Stimulated activated CD4-positive, alpha-beta T cell treated with anti-CD3 and anti-CD28 coated beads, Interleukin-4, amount 100 ng/mL, for 24 hours (primary cell): ENCODE results near the gene CHMP4A.

Source experiments
- DNase-seq: peaks from one replicate; pipeline ENCODE4 v3.0.0-alpha.2; 2020

CHMP4A gene

GRCh38 chr14:24194186-24194872 is 19.0 kb downstream of the CHMP4A start:
- DNase-seq = no peak

DNA sequence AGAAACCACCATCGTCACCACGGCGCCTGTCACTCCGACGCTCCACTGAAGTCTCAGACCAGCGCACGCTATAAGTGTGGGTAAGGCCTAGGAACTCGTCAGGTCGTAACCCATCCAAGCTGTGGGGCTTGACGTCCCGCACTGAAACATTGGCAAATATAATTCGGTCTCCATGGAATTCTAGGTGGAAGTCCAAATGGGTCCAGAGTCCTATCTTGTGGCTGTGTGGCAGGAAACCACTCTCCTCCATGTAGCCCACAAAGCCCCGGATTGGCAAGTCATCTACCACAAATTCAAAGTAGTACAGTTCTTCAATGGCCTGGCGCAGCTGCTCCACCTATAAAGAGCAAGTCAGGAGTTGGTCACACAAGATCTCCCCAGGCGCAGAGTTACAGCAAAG is 20.4 kb downstream of the CHMP4A start:
- no peak for DNase-seq

- no peak for DNase-seq
These were observed 22.9 kb downstream of the CHMP4A start for GRCh38 chr14:24190416-24190815.

DNA sequence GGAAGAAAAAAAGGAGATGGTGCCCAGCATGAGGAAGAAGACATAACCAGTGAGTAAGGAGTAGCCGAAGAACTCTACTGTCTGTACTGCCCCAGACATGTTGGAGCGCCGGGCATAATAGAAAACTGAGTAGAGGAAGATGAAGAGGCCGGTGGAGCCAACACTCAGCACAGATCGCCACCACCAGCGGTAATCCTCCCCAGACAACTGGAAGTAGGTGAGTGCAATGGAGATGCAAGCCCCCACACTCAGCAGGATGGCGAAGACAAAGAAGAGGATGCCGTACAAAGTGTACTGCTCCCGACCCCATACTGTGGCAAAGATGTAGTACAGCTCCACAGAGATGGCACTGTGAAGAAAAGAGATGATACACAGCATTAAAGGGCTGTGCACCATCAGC is 23.8 kb downstream of the CHMP4A start:
- DNase-seq = no peak

DNA sequence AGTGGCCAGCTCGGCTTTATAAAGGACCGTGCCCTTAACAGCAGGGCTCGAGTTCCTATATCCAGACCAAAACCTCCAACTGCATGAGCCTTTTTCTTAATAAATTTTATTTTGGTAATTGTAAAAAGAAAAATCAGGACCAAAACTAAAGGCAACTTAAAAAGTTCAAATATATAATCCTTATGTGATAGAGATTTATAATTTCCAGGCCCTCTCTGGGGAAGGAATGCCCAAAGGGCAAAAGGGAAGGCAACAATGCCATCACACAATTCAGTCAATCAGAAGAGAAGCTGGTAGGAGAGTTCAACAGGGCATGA is 24.3 kb downstream of the CHMP4A start:
- no peak for DNase-seq

- peak; percentile 97 for DNase-seq
These were observed 24.8 kb downstream of the CHMP4A start, which contains the start of gene IPO4 for GRCh38 chr14:24188251-24189058. Gene IPO4 (minus strand): TSS chr14:24188816. CDS start chr14:24188787, 29 bp downstream.

DNA sequence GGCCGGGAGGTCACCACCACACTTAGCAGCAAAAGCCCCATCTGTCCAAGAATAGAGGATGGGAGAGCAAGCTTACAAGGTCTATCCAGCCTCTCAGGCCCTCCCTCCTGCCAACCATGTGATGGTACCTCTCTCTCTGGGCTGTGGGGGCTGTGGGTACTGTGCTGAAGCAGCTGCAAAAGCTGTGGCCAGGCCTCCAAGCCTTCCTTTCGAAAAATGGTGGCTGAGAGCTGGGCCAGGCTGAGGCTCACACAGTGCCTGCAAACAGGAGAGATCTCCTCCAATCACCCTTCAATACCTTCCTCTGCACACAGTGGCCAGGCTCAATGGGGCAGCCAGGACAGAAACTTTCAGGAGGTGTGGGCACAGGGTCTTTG is 25.8 kb downstream of the CHMP4A start:
- DNase-seq = no peak

- DNase-seq = no peak
These were observed 26.3 kb downstream of the CHMP4A start for GRCh38 chr14:24186831-24187538.

DNA sequence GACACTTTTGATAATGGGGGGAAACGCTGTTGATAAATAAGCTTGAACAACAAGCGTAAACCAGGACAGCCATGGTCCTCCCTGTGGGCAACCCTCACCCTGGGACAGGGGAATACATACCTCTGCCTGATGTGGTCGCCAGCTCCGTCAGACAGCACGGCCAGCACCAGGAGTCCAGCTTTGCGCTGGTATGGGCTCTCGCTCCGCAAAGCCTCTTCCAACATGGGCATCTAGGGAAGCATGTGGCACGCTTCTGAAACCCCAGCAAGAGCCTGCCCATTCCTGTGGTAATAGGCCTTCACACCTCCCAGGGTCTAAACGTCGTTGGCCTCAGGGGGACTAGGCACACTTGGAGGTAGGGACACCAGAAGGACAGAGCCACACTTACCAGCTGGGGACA is 27.5 kb downstream of the CHMP4A start:
- DNase-seq = no peak

GRCh38 chr14:24185026-24185425 is 28.3 kb downstream of the CHMP4A start:
- DNase-seq = no peak

DNA sequence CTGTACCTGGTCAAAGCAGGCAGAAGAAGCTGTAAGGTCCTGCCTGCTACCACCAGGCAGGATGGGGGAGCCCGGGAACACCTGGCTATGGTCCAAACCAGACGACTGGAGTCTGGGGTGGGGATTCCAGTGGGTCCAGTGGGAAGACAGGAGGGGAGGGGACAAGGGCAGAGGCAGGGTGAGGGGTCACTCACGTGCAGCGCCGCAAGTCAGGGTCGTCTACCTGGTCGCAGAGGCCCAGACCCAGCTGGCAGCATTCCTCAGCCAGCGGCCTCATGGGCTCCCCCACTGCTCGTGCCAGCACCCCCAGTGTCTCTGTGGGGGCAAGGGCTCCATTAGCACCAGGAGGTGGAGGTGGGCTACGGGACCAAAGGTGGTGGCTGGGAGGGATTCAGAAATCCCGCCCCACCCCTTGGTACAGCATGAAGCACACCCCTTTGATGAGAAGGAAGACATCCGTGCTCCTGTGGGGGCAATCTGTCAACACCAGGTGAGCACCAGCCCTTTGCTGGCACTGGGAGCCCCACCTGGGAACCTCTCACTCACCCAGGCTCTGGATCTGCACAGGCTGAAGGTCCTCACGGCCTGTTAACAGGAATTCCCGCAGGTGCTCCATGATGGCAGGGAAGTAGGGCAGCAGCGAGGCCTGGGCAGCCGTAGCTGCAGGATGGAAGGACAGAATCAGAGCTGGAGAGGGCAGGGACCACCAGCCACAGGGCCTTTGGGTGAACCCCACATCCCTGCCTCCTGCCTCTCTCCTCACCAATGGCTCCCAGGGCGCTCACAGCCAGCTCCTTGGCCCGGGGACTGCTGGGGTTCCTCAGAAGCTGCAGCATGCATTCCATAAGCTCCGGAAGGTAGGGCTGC is 29.0 kb downstream of the CHMP4A start:
- DNase-seq = no peak

- DNase-seq = no peak
These were observed 30.2 kb downstream of the CHMP4A start for GRCh38 chr14:24183014-24183481.

DNA sequence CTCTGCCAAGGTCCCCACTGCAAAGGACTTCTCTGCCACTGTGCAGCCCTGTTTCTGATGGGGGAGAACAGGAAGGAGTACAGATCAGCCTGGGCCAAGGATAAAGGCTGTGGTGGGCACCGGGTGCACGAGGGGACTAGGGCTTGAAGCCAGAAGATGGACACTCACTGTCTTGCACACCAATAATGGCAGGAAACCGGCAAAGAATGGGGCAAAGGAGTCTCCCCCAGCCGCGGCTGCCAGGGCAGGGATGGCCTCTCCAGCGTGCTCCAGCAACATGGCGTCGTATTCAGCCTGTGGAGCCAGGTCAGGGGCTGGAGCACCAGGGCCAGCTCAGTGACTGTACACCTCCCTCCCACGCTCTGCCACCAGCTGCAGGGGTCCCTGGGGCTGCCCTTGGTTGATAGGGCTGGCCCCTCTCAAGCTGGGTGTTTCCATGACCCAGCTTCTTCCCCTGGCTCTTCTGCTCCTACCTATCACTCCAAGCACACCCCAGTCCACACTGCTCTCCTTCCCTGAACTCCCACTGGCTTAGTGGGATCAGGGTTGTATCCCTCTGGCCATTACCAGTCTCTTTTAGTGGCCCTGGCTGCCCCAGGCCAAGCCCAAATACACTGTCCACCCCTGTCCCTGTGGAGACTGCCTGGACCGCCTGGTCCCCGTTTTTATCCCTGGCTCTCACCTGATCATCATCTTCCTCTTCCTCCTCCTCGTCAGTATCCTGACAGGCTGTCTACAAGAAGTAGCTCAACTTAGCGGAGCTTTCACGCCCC is 31.0 kb downstream of the CHMP4A start:
- no peak for DNase-seq

- DNase-seq = no peak
These were observed 31.8 kb downstream of the CHMP4A start for GRCh38 chr14:24181371-24182077.

DNA sequence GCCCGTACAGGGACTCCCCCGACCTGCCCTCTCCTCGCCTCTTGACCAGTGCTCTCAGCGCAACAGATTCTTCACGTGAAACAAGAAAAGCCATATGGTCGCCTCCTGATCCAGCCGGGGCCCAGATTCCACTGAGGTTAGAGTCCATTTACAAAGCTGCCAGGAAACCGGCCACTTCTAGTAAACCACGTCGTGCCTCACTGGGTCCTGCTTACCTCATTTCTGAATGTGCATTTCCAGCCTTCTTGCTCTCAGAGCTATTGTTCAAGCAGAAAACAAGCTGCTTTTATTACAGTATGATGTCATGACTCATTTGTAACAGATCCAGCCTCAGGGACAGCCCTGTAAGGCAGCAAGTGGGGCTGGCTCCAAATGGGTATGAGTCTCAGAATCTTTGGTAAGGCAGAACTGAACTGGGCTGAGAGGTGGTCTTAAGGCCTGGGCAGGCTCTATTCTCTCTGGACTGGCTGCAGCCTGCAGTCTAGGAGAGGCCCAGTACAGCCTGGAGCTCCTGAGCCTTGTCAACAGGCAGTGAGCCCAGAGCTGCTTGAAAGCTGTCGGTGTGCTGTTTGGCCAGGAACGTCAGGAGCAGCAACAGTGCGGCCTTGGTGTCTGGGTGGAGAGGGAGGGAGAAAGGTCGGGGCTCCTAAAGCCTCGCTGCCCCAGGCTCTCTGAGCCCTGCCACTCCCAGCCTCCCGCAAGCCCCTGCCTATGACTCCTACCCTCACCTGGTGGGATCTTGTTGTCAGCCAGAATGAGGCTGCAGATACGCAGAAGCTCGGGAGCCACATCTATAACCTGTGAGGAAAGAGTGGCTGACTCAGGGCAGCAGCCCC is 33.1 kb downstream of the CHMP4A start:
- DNase-seq = no peak

DNA sequence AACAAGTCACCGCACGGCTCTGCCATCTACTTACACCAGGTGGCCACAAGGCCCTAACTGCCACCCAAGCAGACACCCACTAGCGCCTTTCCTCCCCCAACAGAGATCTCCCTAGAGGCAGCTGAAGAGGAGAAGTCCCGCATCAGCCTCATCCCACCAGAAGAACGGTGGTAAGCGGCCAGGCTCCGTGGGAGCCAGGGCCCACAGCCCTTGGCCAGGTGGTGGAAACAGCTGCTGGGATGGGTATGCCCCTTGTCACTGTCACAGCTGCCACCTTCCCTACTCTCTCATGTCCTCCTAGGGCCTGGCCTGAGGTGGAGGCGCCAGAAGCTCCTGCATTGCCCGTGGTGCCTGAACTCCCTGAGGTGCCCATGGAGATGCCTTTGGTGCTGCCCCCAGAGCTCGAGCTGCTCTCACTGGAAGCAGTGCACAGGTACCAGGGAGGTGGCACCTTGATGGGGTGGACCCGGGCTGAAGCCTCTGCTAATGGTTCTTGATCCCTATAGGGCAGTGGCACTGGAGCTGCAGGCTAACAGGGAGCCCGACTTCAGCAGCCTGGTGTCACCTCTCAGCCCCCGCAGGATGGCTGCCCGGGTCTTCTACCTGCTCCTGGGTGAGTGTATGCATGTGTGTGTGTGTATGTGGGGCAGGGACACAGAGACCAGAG is 33.9 kb downstream of the CHMP4A start:
- DNase-seq = no peak

GRCh38 chr14:24178399-24179178 is 34.7 kb downstream of the CHMP4A start:
- DNase-seq = no peak

DNA sequence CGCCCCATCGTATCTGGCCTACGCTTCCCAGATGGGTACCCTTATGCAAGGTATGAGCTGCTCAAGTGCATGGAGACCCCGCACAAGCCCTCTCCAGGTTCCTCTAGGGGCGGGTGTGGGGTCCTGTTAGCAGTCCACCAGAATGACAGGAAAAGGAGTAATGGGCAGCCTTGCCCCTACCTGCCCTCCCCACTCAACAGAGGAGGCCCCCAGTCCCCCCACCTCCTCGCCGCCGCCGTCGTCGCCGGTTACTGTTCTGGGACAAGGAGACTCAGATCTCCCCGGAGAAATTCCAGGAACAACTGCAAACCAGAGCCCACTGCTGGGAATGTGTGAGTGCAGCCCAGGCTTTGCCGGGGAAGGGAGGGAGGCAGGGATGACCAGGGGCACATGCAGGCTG is 35.4 kb downstream of the CHMP4A start:
- DNase-seq = no peak
